DMS79 (cell line): ENCODE measurements around the gene GOLGA6D.
"Not testable (repeated sequence)": the region's sequence is repeated elsewhere in the genome, so short reads cannot be mapped to it uniquely, and the experiment has no call there.

Source experiments
- DNase-seq: peaks from one replicate; lab custom pipeline; 2025; lab: John Stamatoyannopoulos, UW

Gene GOLGA6D

GRCh38 chr15:75282572-75282971 is at the start of gene GOLGA6D:
Gene GOLGA6D (plus strand): TSS chr15:75282835. CDS start chr15:75282876, 41 bp downstream.
- not testable (repeated sequence) for DNase-seq

- no peak for DNase-seq
Observed at GRCh38 chr15:75233504-75234190, 49.0 kb upstream of the GOLGA6D start.

- no peak for DNase-seq
Observed at GRCh38 chr15:75234191-75234810, 48.3 kb upstream of the GOLGA6D start.

- no peak for DNase-seq
Observed at GRCh38 chr15:75235051-75235673, 47.5 kb upstream of the GOLGA6D start.

- DNase-seq, result no peak
Observed at GRCh38 chr15:75235760-75236729, 46.6 kb upstream of the GOLGA6D start.

GRCh38 chr15:75237316-75237982 is 45.2 kb upstream of the GOLGA6D start:
- DNase-seq, result no peak

- no peak for DNase-seq
Observed at GRCh38 chr15:75238150-75238549, 44.5 kb upstream of the GOLGA6D start.

- not testable (repeated sequence) for DNase-seq
Observed at GRCh38 chr15:75245741-75246140, 36.9 kb upstream of the GOLGA6D start.

- DNase-seq, result not testable (repeated sequence)
Observed at GRCh38 chr15:75248991-75249390, 33.6 kb upstream of the GOLGA6D start.

- no peak for DNase-seq
Observed at GRCh38 chr15:75249726-75250125, 32.9 kb upstream of the GOLGA6D start.

- DNase-seq, result not testable (repeated sequence)
Observed at GRCh38 chr15:75251343-75251742, 31.3 kb upstream of the GOLGA6D start.

- not testable (repeated sequence) for DNase-seq
Observed at GRCh38 chr15:75252285-75252684, 30.4 kb upstream of the GOLGA6D start.

GRCh38 chr15:75258034-75258433 is 24.6 kb upstream of the GOLGA6D start, which contains the start of gene GOLGA6C:
Gene GOLGA6C (plus strand): TSS chr15:75258334. CDS start chr15:75258599, 265 bp downstream.
- DNase-seq, result not testable (repeated sequence)

- not testable (repeated sequence) for DNase-seq
Observed at GRCh38 chr15:75258620-75259343, 23.9 kb upstream of the GOLGA6D start.

- not testable (repeated sequence) for DNase-seq
Observed at GRCh38 chr15:75259873-75260272, 22.8 kb upstream of the GOLGA6D start.

GRCh38 chr15:75273751-75274359 is 8.8 kb upstream of the GOLGA6D start:
- not testable (repeated sequence) for DNase-seq

GRCh38 chr15:75274509-75275107 is 8.0 kb upstream of the GOLGA6D start:
- DNase-seq, result not testable (repeated sequence)

GRCh38 chr15:75275617-75276016 is 7.0 kb upstream of the GOLGA6D start:
- not testable (repeated sequence) for DNase-seq

GRCh38 chr15:75278497-75278896 is 4.1 kb upstream of the GOLGA6D start:
- not testable (repeated sequence) for DNase-seq

GRCh38 chr15:75284152-75284551 is 1.5 kb downstream of the GOLGA6D start:
- not testable (repeated sequence) for DNase-seq
